Fibroblast of the aortic adventitia (primary cell): ENCODE results near the gene LANCL1. TPM values are rescaled to one million over a fixed set of nuclear protein-coding genes. Genes with fewer than 3 reads are reported as not detected.
A peak's percentile ranks its signal among the peaks of the same experiment; 100 is the strongest.
"Not testable (repeated sequence)": the region's sequence is repeated elsewhere in the genome, so short reads cannot be mapped to it uniquely, and the experiment has no call there.

Experiments
- DNase-seq: peaks from one replicate; pipeline ENCODE4 v3.0.0-alpha.2; 2010; ENCODE audit warnings: low read depth
- H3K4me3 ChIP-seq: 2 replicates; pipeline ENCODE4 v1.5.1; 2011; ENCODE audit warnings: low read depth, mild to moderate bottlenecking, control low read depth, low read length, moderate library complexity
- total RNA-seq: library from RNA; depleted of rRNA; stranded (reverse); fragments of >200 nt; gene quantifications from 2 replicates; pipeline ENCODE4 v1.2.3, GENCODE V29; 2012; ENCODE audit warnings: low replicate concordance
- TF ChIP-seq, protein P1 (sequence below): IDR thresholded peaks from 2 replicates; pipeline ENCODE4 v1.5.1; 2011; ENCODE audit warnings: mild to moderate bottlenecking, low read length, control low read depth, inconsistent platforms; ENCODE audit not compliant: insufficient read depth

Gene LANCL1
- total RNA-seq, 1 donor, result 58.2 TPM

DNA sequence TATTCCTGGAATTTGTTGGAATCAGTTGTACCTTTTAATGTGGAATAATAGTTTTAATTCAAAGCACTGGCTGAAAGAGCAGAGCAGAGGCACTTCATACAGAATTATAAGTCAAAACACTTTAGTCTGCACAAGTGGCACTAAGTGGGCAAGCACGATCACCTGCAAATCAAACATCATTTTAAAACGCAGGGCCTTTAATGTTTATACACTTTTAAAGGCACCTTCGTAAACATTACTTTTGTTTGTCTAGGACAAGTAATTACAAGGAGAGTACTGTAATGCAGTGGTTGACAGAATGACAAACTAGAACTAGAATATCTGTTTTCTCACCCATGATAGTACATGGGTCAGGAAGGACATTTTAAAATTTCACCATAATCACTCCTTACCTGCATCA is 36.4 kb downstream of the LANCL1 start:
- no peak for DNase-seq
- TF ChIP-seq, protein P1, sequence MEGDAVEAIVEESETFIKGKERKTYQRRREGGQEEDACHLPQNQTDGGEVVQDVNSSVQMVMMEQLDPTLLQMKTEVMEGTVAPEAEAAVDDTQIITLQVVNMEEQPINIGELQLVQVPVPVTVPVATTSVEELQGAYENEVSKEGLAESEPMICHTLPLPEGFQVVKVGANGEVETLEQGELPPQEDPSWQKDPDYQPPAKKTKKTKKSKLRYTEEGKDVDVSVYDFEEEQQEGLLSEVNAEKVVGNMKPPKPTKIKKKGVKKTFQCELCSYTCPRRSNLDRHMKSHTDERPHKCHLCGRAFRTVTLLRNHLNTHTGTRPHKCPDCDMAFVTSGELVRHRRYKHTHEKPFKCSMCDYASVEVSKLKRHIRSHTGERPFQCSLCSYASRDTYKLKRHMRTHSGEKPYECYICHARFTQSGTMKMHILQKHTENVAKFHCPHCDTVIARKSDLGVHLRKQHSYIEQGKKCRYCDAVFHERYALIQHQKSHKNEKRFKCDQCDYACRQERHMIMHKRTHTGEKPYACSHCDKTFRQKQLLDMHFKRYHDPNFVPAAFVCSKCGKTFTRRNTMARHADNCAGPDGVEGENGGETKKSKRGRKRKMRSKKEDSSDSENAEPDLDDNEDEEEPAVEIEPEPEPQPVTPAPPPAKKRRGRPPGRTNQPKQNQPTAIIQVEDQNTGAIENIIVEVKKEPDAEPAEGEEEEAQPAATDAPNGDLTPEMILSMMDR, result no peak
- no peak overlapping the region for H3K4me3 ChIP-seq

DNA sequence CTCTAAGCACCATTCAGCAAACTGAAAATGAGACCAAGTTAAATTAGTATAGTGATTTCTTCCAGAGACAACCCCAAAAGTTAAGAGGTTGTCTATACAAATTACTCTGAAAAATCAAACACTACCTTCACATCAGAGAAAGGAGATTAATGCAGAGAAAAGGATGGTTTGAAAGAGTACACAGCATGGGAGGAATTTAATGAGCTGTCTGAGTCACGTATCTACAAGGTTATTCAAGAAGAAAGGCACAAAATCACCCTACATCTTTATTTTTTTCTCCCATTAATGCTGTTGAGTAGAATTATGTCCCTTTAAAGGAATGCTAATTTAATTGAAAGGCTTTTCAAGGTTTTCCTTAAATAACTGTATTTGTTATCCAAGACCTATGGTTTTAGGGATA is 41.1 kb downstream of the LANCL1 start:
- H3K4me3 ChIP-seq, result no peak overlapping the region
- no peak for DNase-seq
- TF ChIP-seq, protein P1, result no peak

DNA sequence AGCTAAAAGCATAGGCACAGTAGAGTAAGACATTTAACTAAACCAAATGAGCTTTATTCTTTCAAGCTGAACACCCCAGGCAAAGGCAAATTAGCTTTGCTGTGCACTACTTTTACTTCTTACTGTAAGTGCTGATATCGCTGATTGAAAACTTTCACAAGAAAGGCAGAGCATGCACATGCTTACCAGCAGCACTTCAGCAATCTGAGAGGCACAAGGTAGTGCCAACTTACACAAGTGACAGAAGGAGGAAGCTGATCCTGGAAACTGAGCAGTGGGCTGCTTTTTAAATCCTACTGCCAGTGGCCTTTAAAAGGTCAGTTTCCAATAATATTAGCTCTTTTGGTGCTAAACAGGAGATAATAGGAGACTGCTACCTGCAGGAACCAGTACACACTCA is 43.9 kb downstream of the LANCL1 start:
- no peak for DNase-seq
- TF ChIP-seq, protein P1, result no peak
- H3K4me3 ChIP-seq, result no peak overlapping the region

DNA sequence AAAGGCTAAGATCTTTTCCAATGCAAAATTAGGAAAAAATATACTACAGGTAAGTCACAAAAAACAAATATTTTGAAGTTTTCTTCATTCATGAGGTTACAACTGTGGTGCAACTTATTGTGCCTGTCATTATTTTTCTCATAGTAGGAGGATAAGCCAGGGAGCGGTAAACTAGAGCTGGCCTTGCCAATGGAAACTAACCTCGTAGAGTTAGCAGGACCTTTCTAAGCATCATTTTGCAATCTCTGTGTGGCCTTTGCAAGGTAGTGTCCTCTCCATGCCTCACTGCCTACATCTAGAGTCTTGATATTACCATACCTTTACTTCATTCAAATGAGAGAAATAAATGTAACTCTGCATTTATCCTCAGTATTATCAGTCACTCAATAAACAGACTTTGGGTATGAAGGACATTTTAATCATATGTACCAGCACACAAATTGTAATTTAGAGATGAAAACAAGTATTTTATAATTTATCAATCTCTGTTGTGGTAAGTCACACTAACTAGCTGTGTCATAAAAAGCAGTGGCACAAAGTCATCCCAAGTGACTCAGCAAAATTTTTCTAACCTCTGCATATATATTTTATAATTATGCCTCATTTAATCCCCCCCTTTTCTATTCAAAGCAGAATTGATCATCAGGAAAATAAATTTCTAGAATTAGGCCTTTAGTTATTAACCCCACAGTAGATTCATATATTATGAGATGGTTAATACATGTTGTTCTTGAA is 47.0 kb downstream of the LANCL1 start:
- no peak overlapping the region for H3K4me3 ChIP-seq
- DNase-seq, result no peak
- TF ChIP-seq, protein P1, result no peak

DNA sequence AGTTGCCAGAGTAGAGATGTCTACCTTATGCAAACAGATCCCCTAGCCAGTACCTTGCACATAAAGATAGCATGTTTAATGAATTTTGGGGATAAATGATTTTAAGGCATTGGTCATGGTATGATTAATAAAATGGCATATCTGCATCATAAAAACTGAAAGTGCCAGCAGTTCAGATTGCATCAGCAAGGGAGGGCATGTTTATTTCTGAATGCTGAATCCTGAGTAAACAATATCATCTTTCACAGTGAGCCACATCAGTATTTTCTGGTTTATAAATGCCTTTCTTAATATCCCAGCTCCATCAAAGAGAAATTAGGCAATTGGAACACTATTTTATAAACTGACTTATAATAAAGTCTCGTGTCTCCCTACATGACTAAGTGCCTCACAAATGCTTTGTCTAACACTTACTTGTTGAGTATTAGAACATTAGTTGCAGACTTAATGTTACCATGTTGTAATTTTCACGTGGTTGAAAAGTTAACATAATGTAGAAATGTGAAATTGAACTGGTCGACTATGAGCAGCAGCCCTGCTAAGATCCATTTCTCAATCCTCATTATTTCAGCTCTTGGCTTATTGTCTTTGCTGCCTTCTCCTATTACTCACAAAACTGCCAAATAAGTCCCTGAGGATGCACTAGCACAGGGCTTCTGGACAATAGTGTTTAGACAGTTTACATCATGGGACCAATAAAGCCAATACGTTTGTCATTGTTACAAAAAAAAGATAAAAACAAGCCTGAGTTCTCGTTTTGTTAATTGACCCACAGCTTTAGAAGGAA is 48.0 kb downstream of the LANCL1 start:
- DNase-seq, result peak; percentile 45
- TF ChIP-seq, protein P1, result no peak
- H3K4me3 ChIP-seq, result no peak overlapping the region

DNA sequence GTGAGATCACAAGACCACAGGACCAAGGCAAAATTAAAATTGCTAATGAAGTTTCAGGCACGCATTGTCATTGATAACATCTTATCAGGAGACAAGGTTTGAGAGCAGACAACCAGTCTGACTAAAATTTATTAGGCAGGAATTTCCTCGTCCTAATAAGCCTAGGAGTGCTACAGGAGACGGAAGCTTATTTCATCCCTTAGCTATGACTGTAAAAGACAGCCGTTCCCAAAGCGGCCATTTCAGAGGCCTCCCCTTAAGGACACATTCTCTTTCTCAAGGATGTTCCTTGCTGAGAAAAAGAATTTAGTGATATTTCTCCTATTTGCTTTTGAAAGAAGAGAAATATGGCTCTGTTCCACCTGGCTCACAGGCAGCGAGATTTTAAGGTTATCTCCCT is 49.2 kb downstream of the LANCL1 start:
- not testable (repeated sequence) for DNase-seq, H3K4me3 ChIP-seq

DNA sequence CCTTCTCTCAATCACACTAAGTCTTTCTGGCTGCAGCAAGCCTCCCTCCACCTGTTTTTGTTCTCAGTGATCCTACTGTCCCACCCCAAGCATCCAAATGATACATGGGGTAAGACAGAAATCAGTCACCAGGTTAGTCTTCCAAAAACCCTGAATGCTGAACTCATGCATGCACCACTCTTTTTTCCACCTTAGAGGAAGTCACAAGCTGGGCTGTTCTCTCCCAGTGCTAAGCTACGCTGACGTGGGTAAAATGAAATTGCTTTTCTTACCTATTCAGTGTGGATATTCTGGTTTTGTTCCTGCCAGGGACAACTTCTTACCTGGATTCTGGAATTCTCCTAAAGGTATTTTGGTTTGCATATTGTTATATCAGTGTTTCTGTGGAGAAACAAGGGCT is 54.2 kb downstream of the LANCL1 start:
- TF ChIP-seq, protein P1, result no peak
- no peak overlapping the region for H3K4me3 ChIP-seq
- DNase-seq, result no peak
